ENCODE results near the gene AHR.
"Not testable (repeated sequence)": the region's sequence is repeated elsewhere in the genome, so short reads cannot be mapped to it uniquely, and the experiment has no call there.

AHR gene

DNA sequence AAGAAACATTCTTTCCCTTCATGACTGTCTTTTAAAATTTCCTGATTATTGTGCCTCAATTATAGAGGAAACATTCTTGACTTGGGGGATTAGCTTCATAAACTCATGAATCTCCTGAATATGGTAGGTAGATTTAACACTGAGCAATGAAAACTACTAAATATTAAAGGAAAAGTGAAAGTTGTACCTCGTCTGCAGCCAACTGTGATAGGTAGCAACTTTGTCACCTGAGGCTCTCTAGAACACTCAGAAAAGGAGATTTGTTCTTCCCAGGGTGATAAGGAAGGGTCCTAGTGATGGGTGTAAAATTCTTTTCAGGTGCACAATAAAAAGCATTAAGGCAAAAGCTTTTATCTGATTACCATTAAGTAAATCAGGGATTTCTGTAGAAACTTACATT is 78.1 kb downstream of the AHR start:
- DNase-seq (ENCODE audit: low read depth in 2 of 2): no peak

DNA sequence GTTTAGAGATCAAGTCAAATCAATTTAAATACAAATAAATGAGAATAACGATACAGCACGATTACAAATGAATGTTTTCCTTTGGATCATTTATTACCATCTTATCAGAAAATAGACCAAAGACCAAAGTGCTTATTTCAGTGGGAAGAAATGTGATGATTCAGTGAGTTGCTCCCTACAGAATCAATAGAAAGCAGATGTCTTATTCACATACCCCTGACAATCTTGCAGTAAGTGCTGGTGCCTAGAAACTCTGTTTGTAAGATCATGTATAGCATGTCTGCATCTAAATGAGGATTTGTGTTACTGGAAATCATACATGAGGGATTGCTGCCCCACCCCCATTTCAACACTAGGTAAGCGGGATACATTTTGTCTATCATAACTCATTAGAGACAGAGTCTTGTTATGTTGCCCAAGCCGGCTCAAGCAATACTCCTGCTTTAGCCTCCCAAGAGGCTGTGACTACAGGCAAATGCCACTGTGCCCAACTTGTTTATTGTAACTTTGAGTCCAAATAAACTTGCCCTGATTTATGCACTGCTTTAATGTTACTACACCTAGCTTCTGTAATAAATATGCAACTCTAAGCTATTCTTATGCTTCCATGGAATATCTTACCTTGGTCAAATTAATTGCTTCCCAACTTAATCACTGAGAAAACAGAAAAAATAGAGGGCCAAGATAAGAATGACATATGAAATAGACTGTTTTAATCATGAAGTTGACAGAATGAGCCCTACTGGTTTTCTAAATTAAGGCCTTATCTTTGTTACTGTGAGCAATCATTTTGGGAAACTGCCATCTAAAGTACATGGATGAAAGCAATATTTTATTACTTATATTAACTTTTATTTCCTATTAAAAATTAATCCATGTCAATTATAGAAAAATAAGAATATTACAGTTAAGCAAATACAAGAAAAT is 82.5 kb downstream of the AHR start:
- no peak for DNase-seq (ENCODE audit: low read depth in 2 of 2)

GRCh38 chr7:17382408-17383354 is 84.2 kb downstream of the AHR start:
- DNase-seq (ENCODE audit: low read depth in 2 of 2): not testable (repeated sequence)

- no peak for DNase-seq (ENCODE audit: low read depth in 2 of 2)
Observed at GRCh38 chr7:17384400-17384799, 85.9 kb downstream of the AHR start.

- no peak for DNase-seq (ENCODE audit: low read depth in 2 of 2)
Observed at GRCh38 chr7:17385612-17386011, 87.2 kb downstream of the AHR start.

GRCh38 chr7:17390392-17390791 is 91.9 kb downstream of the AHR start:
- DNase-seq (ENCODE audit: low read depth in 2 of 2): no peak

- no peak for DNase-seq (ENCODE audit: low read depth in 2 of 2)
Observed at GRCh38 chr7:17391366-17391765, 92.9 kb downstream of the AHR start.

- no peak for DNase-seq (ENCODE audit: low read depth in 2 of 2)
Observed at GRCh38 chr7:17392846-17393245, 94.4 kb downstream of the AHR start.

DNA sequence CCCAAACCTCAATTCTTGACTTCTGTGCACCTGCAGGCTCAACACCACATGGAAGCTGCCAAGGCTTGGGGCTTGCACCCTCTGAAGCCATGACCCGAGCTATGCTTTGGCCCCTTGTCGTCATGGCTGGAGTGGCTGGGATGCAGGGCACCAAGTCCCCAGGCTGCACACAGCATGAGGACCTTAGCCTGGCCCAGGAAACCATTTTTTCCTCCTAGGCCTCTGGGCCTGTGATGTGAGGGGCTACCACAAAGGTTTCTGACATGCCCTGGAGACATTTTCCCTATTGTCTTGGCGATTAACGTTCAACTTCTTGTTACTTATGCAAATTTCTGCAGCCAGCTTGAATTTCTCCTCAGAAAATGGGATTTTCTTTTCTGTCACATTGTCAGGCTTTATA is 96.1 kb downstream of the AHR start:
- DNase-seq (ENCODE audit: low read depth in 2 of 2): not testable (repeated sequence)
